A673 (cell line): ENCODE results near the gene SCN3B. TPM values are rescaled to one million over a fixed set of nuclear protein-coding genes. Genes with fewer than 3 reads are reported as not detected.

Experiments used
- BruUV-seq: library from RNA; stranded (reverse); fragments of 400-500 nt; replicated peaks from 2 replicates; lab custom pipeline; 2021; lab: Mats Ljungman, UMichigan
- CTCF ChIA-PET: fragments of 300-600 bp; sonication (Branson Sonifier 250); formaldehyde crosslinking; loops from one replicate; lab custom pipeline; 2022; ENCODE audit warnings: antibody characterized with exemption; lab: Charles Lee
- POLR2A ChIA-PET: fragments of 300-600 bp; sonication (Branson Sonifier 250); formaldehyde crosslinking; loops from one replicate; lab custom pipeline; 2022; ENCODE audit warnings: antibody characterized with exemption; ENCODE audit not compliant: low non-redundant PET; lab: Charles Lee
- DNase-seq: peaks from one replicate; pipeline ENCODE4 v3.0.0-alpha.2; 2015; ENCODE audit warnings: low spot score
- H3K27ac ChIP-seq: fragments of 200-600 bp; sonication (generic); 2 replicates; pipeline ENCODE4 v1.5.1; 2016; ENCODE audit warnings: mixed run types, low read depth, mild to moderate bottlenecking, mixed read lengths, antibody characterized with exemption, low read length; ENCODE audit not compliant: poor library complexity, severe bottlenecking
- H3K27me3 ChIP-seq: fragments of 200-600 bp; sonication (generic); replicated peaks from 2 replicates; pipeline ENCODE4 v1.6.1; 2017; ENCODE audit warnings: mixed run types, low read depth, mild to moderate bottlenecking, mixed read lengths, antibody characterized with exemption, low read length; ENCODE audit not compliant: insufficient read depth, poor library complexity
- H3K36me3 ChIP-seq: fragments of 200-600 bp; sonication (generic); 2 replicates; pipeline ENCODE4 v1.6.1; 2016; ENCODE audit warnings: mixed run types, mild to moderate bottlenecking, mixed read lengths, antibody characterized with exemption, low read length; ENCODE audit not compliant: insufficient read depth, poor library complexity, severe bottlenecking
- H3K4me1 ChIP-seq: fragments of 200-600 bp; sonication (generic); 2 replicates; pipeline ENCODE4 v1.6.1; 2017; ENCODE audit warnings: mixed run types, mild to moderate bottlenecking, mixed read lengths, antibody characterized with exemption, low read length; ENCODE audit not compliant: insufficient read depth, poor library complexity, severe bottlenecking
- H3K4me3 ChIP-seq: fragments of 200-600 bp; sonication (generic); 2 replicates; pipeline ENCODE4 v1.5.1; 2016; ENCODE audit warnings: low read depth, mixed run types, mild to moderate bottlenecking, mixed read lengths, low read length; ENCODE audit not compliant: poor library complexity, severe bottlenecking
- H3K9me3 ChIP-seq: fragments of 200-600 bp; sonication (generic); 2 replicates; pipeline ENCODE4 v1.6.1; 2016; ENCODE audit warnings: mixed run types, low read depth, mild to moderate bottlenecking, mixed read lengths, antibody characterized with exemption, low read length; ENCODE audit not compliant: poor library complexity, severe bottlenecking
- EZH2 ChIP-seq: fragments of 200-600 bp; sonication (generic); IDR thresholded peaks from 2 replicates; pipeline ENCODE4 v1.6.1; 2017; ENCODE audit warnings: borderline replicate concordance, low read depth, mild to moderate bottlenecking, mixed read lengths, antibody characterized with exemption, low read length; ENCODE audit not compliant: poor library complexity, severe bottlenecking
- intact Hi-C: fragments of 100-400 bp; cut with micrococcal nuclease; formaldehyde crosslinking; loops from one replicate; pipeline ENCODE4 v1.10.0; 2022; ENCODE audit not compliant: unreplicated experiment
- total RNA-seq: library from RNA; stranded (reverse); gene quantifications from 2 replicates; pipeline ENCODE4 v1.2.3, GENCODE V29; 2021
- TF ChIP-seq, protein P1 (sequence below): fragments of 300-800, 200-600 bp; sonication (generic); conservative IDR thresholded peaks from 2 replicates; pipeline ENCODE4 v1.5.1; 2017; ENCODE audit warnings: low read depth, mild to moderate bottlenecking, antibody characterized with exemption, low read length, moderate library complexity, mixed read lengths

The SCN3B gene
- total RNA-seq, 1 experiment from 2014 or later, result 0.13 TPM

DNA sequence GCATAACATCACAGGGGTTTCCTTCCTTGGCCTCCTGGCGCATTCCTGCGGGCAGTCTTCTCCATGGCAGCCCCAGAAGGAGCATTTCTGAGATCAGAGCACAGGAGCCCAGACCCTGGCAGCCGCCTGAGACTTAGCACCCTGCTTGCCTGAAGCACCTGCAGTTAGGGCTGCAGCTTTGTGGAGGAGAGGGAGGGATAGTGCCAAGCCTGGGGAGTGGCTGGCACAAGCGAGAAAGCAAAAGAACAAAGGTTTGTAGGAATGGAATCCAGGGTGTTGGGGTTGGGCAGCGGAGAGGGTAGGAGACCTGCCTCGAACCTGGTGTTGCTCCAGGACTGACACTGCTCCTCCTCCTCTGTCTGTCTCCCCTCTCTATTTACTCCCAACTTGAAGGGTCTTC is 66.9 kb downstream of the SCN3B start:
- no peak for DNase-seq
- no peak for TF ChIP-seq EZH2
- TF ChIP-seq, protein P1, sequence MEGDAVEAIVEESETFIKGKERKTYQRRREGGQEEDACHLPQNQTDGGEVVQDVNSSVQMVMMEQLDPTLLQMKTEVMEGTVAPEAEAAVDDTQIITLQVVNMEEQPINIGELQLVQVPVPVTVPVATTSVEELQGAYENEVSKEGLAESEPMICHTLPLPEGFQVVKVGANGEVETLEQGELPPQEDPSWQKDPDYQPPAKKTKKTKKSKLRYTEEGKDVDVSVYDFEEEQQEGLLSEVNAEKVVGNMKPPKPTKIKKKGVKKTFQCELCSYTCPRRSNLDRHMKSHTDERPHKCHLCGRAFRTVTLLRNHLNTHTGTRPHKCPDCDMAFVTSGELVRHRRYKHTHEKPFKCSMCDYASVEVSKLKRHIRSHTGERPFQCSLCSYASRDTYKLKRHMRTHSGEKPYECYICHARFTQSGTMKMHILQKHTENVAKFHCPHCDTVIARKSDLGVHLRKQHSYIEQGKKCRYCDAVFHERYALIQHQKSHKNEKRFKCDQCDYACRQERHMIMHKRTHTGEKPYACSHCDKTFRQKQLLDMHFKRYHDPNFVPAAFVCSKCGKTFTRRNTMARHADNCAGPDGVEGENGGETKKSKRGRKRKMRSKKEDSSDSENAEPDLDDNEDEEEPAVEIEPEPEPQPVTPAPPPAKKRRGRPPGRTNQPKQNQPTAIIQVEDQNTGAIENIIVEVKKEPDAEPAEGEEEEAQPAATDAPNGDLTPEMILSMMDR, result no peak
- POLR2A ChIA-PET, result no interaction called here
- CTCF ChIA-PET, result no interaction called here
- Histone ChIP-seq H3K4me3 (no peak overlapping the region), H3K9me3 (no peaks in the 10 kb centered on the region), H3K4me1 (peaks cover 4% of the 10 kb centered on the region), H3K36me3 (no peaks in the 10 kb centered on the region), H3K27ac (no peak overlapping the region), H3K27me3 (no peaks in the 10 kb centered on the region)
- BruUV-seq, result no TSS peak
- intact Hi-C loops, result no loop called here

DNA sequence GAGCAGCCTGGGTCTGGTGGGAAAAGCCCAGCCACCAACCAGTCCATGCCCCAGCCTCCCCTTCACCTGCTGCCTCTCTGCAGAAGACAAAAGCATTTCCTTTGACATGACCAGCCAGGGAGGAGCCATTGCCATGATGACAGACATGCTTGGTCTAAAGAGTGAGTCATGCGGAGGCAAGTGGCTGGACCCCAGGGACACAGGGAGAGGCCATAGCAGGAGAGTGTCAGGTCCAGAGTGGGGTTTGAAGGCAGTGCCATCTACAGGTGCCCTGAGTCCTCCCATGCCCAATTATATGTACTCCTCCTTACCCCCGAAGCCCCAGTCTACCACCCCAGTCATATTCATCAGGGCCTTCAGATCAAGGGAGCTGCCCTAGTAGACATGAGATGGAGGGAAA is 67.4 kb downstream of the SCN3B start:
- intact Hi-C loops, result no loop called here
- H3K27me3 ChIP-seq, result no peaks in the 10 kb centered on the region
- CTCF ChIA-PET, result no interaction called here
- H3K4me3 ChIP-seq, result no peak overlapping the region
- POLR2A ChIA-PET, result no interaction called here
- no peak overlapping the region for H3K27ac ChIP-seq
- H3K4me1 ChIP-seq, result peaks cover 4% of the 10 kb centered on the region
- no TSS peak for BruUV-seq
- no peaks in the 10 kb centered on the region for H3K36me3 ChIP-seq
- no peaks in the 10 kb centered on the region for H3K9me3 ChIP-seq
- no peak for DNase-seq
- no peak for TF ChIP-seq EZH2
- TF ChIP-seq, protein P1, result no peak

DNA sequence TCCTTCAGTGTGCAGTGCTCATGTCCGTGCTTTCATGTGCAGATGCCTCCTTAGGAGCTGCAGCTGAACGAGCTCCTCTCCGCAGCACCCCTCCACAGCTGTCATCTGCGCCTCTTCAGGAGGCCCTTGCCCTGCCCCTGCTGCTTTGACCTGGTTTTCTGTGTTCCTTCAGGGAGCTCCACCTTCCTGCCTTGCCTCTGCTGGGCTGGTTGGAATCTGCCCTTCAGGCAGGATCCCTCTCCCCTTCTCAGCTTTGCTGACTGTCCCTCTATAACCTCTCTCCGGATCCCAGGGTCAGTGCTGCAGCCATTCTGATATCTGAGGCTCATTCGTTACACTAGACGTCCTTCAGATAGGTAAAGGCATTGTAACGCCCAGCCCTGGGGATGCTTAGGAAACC is 67.9 kb downstream of the SCN3B start:
- no TSS peak for BruUV-seq
- Histone ChIP-seq H3K4me1 (peaks cover 4% of the 10 kb centered on the region), H3K9me3 (no peaks in the 10 kb centered on the region), H3K36me3 (no peaks in the 10 kb centered on the region), H3K4me3 (no peak overlapping the region), H3K27me3 (no peaks in the 10 kb centered on the region), H3K27ac (no peak overlapping the region)
- TF ChIP-seq EZH2, result no peak
- TF ChIP-seq, protein P1, result no peak
- no peak for DNase-seq
- ChIA-PET POLR2A (no interaction called here), CTCF (interaction anchor here (1.2 kb wide), 1 partner anchor 10 kb away, joined by 5 read pairs; no protein-coding TSS in a partner anchor)
- intact Hi-C loops, result no loop called here
